Measurements from ENCODE around the gene LDHA.

The LDHA gene

GRCh38 chr11:18429332-18429731 lies 35.0 kb downstream of the LDHA start:
- Histone ChIP-seq H3K9me3 (ENCODE audit: insufficient read depth, low read length) (no peaks in the 10 kb centered on the region), H3K9ac (ENCODE audit: low read length) (no peak overlapping the region), H3K4me1 (ENCODE audit: low read length) (no peaks in the 10 kb centered on the region), H3K4me3 (ENCODE audit: low read length) (no peak overlapping the region), H3K27me3 (ENCODE audit: low read depth, low read length) (no peaks in the 10 kb centered on the region), H3K36me3 (replicated peaks; ENCODE audit: low read depth, low read length) (no peaks in the 10 kb centered on the region), H3K4me2 (ENCODE audit: low read length) (no peak overlapping the region), H3K27ac (ENCODE audit: low read length) (no peak overlapping the region), H4K20me1 (ENCODE audit: insufficient read depth, low read length) (no peaks in the 10 kb centered on the region), H2AFZ (ENCODE audit: low read depth, low read length) (no peak overlapping the region), H3K79me2 (ENCODE audit: low read length) (no peaks in the 10 kb centered on the region)
- TF ChIP-seq CTCF (IDR thresholded peaks at IDR 0.05; ENCODE audit: low read depth, low read length) (no peak), EZH2phosphoT487 (IDR thresholded peaks at IDR 0.05; ENCODE audit: low read depth) (no peak)

GRCh38 chr11:18438691-18439090 lies 44.3 kb downstream of the LDHA start:
- no peak overlapping the region for H2AFZ ChIP-seq (ENCODE audit: low read depth, low read length)
- TF ChIP-seq CTCF (IDR thresholded peaks at IDR 0.05; ENCODE audit: low read depth, low read length): no peak
- TF ChIP-seq EZH2phosphoT487 (IDR thresholded peaks at IDR 0.05; ENCODE audit: low read depth): no peak
- no peaks in the 10 kb centered on the region for H3K9me3 ChIP-seq (ENCODE audit: insufficient read depth, low read length)
- no peak overlapping the region for H3K4me3 ChIP-seq (ENCODE audit: low read length)
- no peaks in the 10 kb centered on the region for H3K27me3 ChIP-seq (ENCODE audit: low read depth, low read length)
- no peaks in the 10 kb centered on the region for H3K79me2 ChIP-seq (ENCODE audit: low read length)
- no peaks in the 10 kb centered on the region for H4K20me1 ChIP-seq (ENCODE audit: insufficient read depth, low read length)
- H3K27ac ChIP-seq (ENCODE audit: low read length): no peak overlapping the region
- no peak overlapping the region for H3K4me2 ChIP-seq (ENCODE audit: low read length)
- no peaks in the 10 kb centered on the region for H3K4me1 ChIP-seq (ENCODE audit: low read length)
- H3K36me3 ChIP-seq (replicated peaks; ENCODE audit: low read depth, low read length): no peaks in the 10 kb centered on the region
- H3K9ac ChIP-seq (ENCODE audit: low read length): no peak overlapping the region

- Histone ChIP-seq H3K79me2 (ENCODE audit: low read length) (no peaks in the 10 kb centered on the region), H3K9ac (ENCODE audit: low read length) (no peak overlapping the region), H3K27me3 (ENCODE audit: low read depth, low read length) (no peaks in the 10 kb centered on the region), H4K20me1 (ENCODE audit: insufficient read depth, low read length) (no peaks in the 10 kb centered on the region), H3K4me1 (ENCODE audit: low read length) (no peaks in the 10 kb centered on the region), H3K36me3 (replicated peaks; ENCODE audit: low read depth, low read length) (no peaks in the 10 kb centered on the region), H3K27ac (ENCODE audit: low read length) (no peak overlapping the region), H3K4me2 (ENCODE audit: low read length) (no peak overlapping the region), H3K4me3 (ENCODE audit: low read length) (no peak overlapping the region), H2AFZ (ENCODE audit: low read depth, low read length) (no peak overlapping the region), H3K9me3 (ENCODE audit: insufficient read depth, low read length) (no peaks in the 10 kb centered on the region)
- no peak for TF ChIP-seq CTCF (IDR thresholded peaks at IDR 0.05; ENCODE audit: low read depth, low read length)
- TF ChIP-seq EZH2phosphoT487 (IDR thresholded peaks at IDR 0.05; ENCODE audit: low read depth): no peak
These were observed 54.9 kb downstream of the LDHA start for GRCh38 chr11:18449251-18449650.

GRCh38 chr11:18452927-18453326 lies 58.6 kb downstream of the LDHA start:
- no peak overlapping the region for H3K4me3 ChIP-seq (ENCODE audit: low read length)
- H3K9ac ChIP-seq (ENCODE audit: low read length): no peak overlapping the region
- H3K27me3 ChIP-seq (ENCODE audit: low read depth, low read length): no peaks in the 10 kb centered on the region
- no peak overlapping the region for H3K4me2 ChIP-seq (ENCODE audit: low read length)
- no peaks in the 10 kb centered on the region for H3K79me2 ChIP-seq (ENCODE audit: low read length)
- no peak overlapping the region for H3K27ac ChIP-seq (ENCODE audit: low read length)
- 0 out of 2 replicates have a peak, but pooled peaks cover 4% of the 10 kb centered on the region for H3K4me1 ChIP-seq (ENCODE audit: low read length)
- H3K9me3 ChIP-seq (ENCODE audit: insufficient read depth, low read length): no peaks in the 10 kb centered on the region
- no peak for TF ChIP-seq CTCF (IDR thresholded peaks at IDR 0.05; ENCODE audit: low read depth, low read length)
- TF ChIP-seq EZH2phosphoT487 (IDR thresholded peaks at IDR 0.05; ENCODE audit: low read depth): no peak
- no peaks in the 10 kb centered on the region for H3K36me3 ChIP-seq (replicated peaks; ENCODE audit: low read depth, low read length)
- H4K20me1 ChIP-seq (ENCODE audit: insufficient read depth, low read length): no peaks in the 10 kb centered on the region
- no peak overlapping the region for H2AFZ ChIP-seq (ENCODE audit: low read depth, low read length)
